Epithelial cell of proximal tubule (primary cell): ENCODE results near the gene TMTC1. TPM values are rescaled to one million over a fixed set of nuclear protein-coding genes. Genes with fewer than 3 reads are reported as not detected.

Experiments
- DNase-seq: peaks from one replicate; pipeline ENCODE4 v3.0.0-alpha.2; 2011; ENCODE audit warnings: low read depth
- H3K4me3 ChIP-seq: 2 replicates; pipeline ENCODE4 v1.5.1; 2011; ENCODE audit warnings: low read depth, mild to moderate bottlenecking, low read length
- total RNA-seq: library from RNA; depleted of rRNA; stranded (reverse); fragments of >200 nt; gene quantifications from 2 replicates; pipeline ENCODE4 v1.2.3, GENCODE V29; 2015
- TF ChIP-seq, protein P1 (sequence below): conservative IDR thresholded peaks from 2 replicates; pipeline ENCODE4 v1.5.1; 2012; ENCODE audit warnings: low read depth, mild to moderate bottlenecking, low read length

TMTC1 gene
- total RNA-seq, 1 donor from 2014 or later, result 0.40 TPM

DNA sequence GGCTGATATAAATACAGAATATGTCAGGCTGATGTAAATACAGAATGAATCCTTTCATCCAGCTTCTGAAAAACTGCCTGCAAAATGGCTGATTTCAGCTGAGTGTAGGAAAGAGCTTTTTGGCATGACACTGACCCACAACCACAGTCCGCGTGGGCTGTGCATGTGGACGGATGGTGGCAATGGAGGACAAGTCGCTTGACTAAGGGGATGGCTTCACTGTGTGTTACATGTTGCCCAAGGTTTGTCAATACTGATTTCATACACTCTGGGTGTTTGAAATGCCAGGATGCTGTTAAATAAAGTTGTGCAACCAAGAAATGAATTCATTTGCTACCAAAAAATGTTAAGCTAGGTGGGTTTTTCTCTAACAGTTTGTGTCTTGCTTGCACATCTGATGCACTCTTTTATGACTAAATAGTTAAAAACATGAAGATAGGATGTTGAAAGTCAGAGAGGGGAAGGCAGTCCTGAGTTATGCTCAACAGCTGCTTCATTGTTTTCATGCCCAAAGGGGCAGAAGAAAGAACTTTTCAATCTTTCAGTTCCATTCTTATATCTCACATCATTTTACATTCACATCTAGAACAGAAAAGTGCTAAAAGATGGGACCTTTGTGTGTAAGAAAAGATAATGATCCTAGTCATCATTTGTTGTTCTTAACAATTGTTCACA is 249.8 kb downstream of the TMTC1 start:
- DNase-seq, result no peak
- H3K4me3 ChIP-seq, result no peak overlapping the region
- TF ChIP-seq, protein P1, sequence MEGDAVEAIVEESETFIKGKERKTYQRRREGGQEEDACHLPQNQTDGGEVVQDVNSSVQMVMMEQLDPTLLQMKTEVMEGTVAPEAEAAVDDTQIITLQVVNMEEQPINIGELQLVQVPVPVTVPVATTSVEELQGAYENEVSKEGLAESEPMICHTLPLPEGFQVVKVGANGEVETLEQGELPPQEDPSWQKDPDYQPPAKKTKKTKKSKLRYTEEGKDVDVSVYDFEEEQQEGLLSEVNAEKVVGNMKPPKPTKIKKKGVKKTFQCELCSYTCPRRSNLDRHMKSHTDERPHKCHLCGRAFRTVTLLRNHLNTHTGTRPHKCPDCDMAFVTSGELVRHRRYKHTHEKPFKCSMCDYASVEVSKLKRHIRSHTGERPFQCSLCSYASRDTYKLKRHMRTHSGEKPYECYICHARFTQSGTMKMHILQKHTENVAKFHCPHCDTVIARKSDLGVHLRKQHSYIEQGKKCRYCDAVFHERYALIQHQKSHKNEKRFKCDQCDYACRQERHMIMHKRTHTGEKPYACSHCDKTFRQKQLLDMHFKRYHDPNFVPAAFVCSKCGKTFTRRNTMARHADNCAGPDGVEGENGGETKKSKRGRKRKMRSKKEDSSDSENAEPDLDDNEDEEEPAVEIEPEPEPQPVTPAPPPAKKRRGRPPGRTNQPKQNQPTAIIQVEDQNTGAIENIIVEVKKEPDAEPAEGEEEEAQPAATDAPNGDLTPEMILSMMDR, result no peak

DNA sequence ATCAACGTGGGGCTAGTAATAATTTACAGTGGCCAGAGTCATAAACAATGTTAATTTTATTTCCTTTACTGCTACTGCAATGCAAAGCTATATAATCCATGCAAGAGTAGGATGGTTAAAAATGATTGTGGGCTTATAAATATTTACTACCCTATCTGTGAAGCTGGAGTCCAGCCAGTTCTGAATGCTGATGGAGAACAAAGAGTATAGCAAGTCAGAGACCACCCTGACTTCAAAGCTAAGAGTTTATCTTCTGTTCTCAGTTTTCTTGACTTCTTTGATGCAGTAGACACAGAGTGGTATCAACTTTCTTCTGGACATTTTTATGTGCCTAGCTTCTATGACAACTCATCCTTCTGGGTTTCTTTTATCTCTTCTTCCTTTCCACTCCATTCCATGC is 252.3 kb downstream of the TMTC1 start:
- TF ChIP-seq, protein P1, result no peak
- DNase-seq, result no peak
- no peak overlapping the region for H3K4me3 ChIP-seq

DNA sequence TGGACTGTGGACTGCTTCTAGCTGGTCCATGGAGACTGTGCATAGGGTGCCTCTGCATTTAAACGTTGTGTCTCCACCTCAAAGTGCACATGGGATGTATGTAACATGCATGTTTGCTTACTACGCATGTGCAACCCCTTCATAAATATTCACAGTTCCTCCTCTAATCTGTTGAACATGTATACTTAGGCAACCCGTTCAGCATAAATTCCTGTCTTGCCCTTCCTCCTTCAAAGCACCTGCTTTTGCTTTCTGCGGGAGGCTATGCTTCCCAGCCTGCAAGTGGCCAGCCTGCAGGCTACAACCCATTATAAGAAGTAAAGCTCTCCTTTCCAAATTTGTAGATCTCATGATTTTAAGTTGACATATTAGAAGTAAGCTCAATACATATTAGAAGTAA is 253.3 kb downstream of the TMTC1 start:
- no peak overlapping the region for H3K4me3 ChIP-seq
- TF ChIP-seq, protein P1, result no peak
- no peak for DNase-seq

DNA sequence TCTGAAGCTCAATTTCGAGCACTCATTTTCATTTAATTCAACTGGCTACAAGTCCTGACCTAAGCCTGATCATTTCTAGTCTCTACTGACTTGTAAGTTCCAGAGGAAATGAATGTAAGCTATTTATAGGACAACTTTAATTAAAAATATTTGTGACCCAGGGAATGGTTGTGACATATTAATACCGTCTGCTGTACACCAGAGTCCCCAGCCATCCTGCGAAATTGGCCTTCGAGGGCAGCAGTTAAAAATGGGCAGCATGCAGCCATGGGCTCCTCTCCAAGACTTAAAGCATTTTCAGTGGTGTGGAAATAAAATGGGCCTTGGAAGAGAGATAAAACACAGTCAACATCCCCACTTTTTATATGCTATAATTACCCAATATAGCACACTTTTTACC is 255.6 kb downstream of the TMTC1 start:
- TF ChIP-seq, protein P1, result no peak
- H3K4me3 ChIP-seq, result no peak overlapping the region
- DNase-seq, result no peak

DNA sequence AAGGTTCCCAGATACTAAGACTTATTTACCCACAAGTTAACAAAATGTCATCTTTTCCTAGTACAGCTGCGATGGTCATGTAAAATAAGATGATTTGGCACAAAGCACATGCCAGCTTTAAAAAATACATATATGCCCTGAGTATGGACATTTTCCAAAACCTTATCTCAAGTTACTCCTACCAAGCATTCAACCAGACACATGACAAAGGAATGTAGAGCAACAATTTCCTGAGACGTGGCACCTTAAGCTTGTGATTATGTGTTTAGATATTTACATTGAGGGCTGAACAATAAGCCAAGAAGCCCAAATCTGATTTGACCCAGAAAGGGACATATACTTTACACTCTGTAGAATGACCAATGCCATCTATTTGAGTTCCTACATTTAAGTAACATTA is 261.8 kb downstream of the TMTC1 start:
- no peak overlapping the region for H3K4me3 ChIP-seq
- TF ChIP-seq, protein P1, result no peak
- no peak for DNase-seq

DNA sequence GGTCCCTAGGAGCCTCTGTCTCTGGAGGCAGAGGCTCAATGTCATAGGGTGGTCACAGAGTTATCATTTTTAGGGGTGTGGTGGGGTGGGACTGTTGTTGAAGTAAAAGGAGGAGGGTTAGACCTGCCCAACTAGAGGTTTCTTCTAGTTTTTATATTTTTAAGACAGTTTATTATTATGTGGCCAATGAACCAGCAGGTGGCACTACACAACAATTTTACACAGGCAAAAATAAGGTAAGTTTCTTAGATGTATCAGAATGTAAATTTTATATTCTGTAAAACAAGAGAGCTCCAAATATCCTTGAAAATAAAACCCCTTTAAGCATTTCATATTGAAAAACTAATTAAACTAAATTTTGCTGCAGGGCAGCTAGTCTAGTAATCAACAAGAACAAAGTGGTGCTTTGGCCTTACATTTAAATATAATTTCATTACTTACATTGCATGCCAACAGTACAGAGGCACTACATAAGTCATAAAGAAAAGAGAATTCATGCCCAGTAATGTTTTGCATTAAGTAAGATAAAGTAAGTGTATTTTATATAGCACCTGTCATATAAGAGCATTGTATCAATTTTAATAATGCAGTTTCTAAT is 264.1 kb downstream of the TMTC1 start:
- H3K4me3 ChIP-seq, result no peak overlapping the region
- DNase-seq, result peak; percentile 12
- TF ChIP-seq, protein P1, result peak; percentile 64

DNA sequence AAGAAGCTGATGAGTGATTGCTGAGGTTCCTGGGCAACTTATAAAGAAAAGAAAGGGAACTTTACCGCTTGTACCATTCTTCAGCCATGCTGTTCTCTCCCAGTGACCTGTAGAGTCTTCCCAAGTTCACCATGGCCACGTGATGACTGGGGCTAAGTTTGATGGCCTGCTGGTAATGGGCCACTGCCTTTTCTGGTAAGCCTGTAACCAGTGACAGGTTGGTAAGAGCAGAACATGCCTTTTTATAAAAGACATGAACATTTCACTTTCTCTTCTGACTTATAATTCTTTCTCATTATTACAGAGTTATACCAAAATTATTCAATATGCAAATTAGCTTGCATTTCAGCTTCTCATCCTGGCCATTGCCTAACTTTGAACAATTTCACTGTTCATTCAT is 265.3 kb downstream of the TMTC1 start:
- no peak overlapping the region for H3K4me3 ChIP-seq
- DNase-seq, result no peak
- TF ChIP-seq, protein P1, result no peak
